Liver (tissue), 9 donors: ENCODE data around the gene NEB. TPM values are rescaled to one million over a fixed set of nuclear protein-coding genes. Genes with fewer than 3 reads are reported as not detected.

Source experiments
- DNase-seq: peaks from one replicate; pipeline ENCODE4 v3.0.0-alpha.2; 2017; ENCODE audit warnings: low spot score
- H3K27ac ChIP-seq, 2 donors: one replicate each; pipeline ENCODE4 v1.7.0; 2013; ENCODE audit warnings: inconsistent platforms in 2 of 2, low read length in 2 of 2, control low read depth in 1 of 2, low read depth in 1 of 2, mild to moderate bottlenecking in 1 of 2
- H3K27me3 ChIP-seq, 4 donors: one replicate each; pipeline versions ENCODE4 v1.6.1 to v1.7.0; 2013; ENCODE audit warnings: low read length in 3 of 4, inconsistent platforms in 1 of 4, mild to moderate bottlenecking in 1 of 4, moderate library complexity in 1 of 4; ENCODE audit not compliant: control insufficient read depth in 4 of 4, insufficient read depth in 4 of 4
- H3K36me3 ChIP-seq, 4 donors: one replicate each; pipeline versions ENCODE4 v1.6.1 to v1.7.0; 2013; ENCODE audit warnings: low read length in 3 of 4, mild to moderate bottlenecking in 3 of 4, low read depth in 1 of 4, moderate library complexity in 1 of 4; ENCODE audit not compliant: control insufficient read depth in 4 of 4, insufficient read depth in 3 of 4
- H3K4me1 ChIP-seq, 4 donors: one replicate each; pipeline versions ENCODE4 v1.6.1 to v1.7.0; 2013; ENCODE audit warnings: low read length in 3 of 4, mild to moderate bottlenecking in 3 of 4, moderate library complexity in 1 of 4; ENCODE audit not compliant: control insufficient read depth in 4 of 4, insufficient read depth in 4 of 4
- H3K4me3 ChIP-seq, 3 donors: one replicate each; pipeline versions ENCODE4 v1.6.1 to v1.7.0; 2013; ENCODE audit warnings: low read length in 3 of 3, control low read depth in 1 of 3, low read depth in 1 of 3, mild to moderate bottlenecking in 1 of 3
- H3K9ac ChIP-seq, 2 donors: one replicate each; pipeline ENCODE4 v1.7.0; 2013; ENCODE audit warnings: low read length in 2 of 2, mild to moderate bottlenecking in 2 of 2, moderate library complexity in 2 of 2, control low read depth in 1 of 2, low read depth in 1 of 2
- H3K9me3 ChIP-seq, 4 donors: one replicate each; pipeline versions ENCODE4 v1.6.1 to v1.7.0; 2013; ENCODE audit warnings: low read length in 3 of 4; ENCODE audit not compliant: control insufficient read depth in 4 of 4
- FOXA1 ChIP-seq: IDR thresholded peaks from 2 replicates; pipeline ENCODE4 v1.6.1; 2016; ENCODE audit warnings: antibody characterized with exemption
- FOXA2 ChIP-seq: IDR thresholded peaks from 2 replicates; pipeline ENCODE4 v1.6.1; 2016; ENCODE audit warnings: antibody characterized with exemption
- GABPA ChIP-seq, 2 donors: IDR thresholded peaks in 1 of 2; conservative IDR thresholded peaks in 1 of 2; 2 replicates each; pipeline ENCODE4 v1.6.1; 2016; ENCODE audit warnings: antibody characterized with exemption in 2 of 2, mild to moderate bottlenecking in 1 of 2, moderate library complexity in 1 of 2
- HNF4A ChIP-seq, 2 donors: conservative IDR thresholded peaks; 2 replicates each; pipeline ENCODE4 v1.6.1; 2016; ENCODE audit warnings: antibody characterized with exemption in 2 of 2, mild to moderate bottlenecking in 2 of 2
- HNF4G ChIP-seq: IDR thresholded peaks from 2 replicates; pipeline ENCODE4 v1.6.1; 2016; ENCODE audit warnings: antibody characterized with exemption
- JUND ChIP-seq, 2 donors: IDR thresholded peaks; 2 replicates each; pipeline ENCODE4 v1.6.1; 2016; ENCODE audit warnings: antibody characterized with exemption in 2 of 2
- NR2F2 ChIP-seq: IDR thresholded peaks from 2 replicates; pipeline ENCODE4 v1.6.1; 2016; ENCODE audit warnings: antibody characterized with exemption
- RAD21 ChIP-seq, 2 donors: IDR thresholded peaks; 2 replicates each; pipeline ENCODE4 v1.6.1; 2016; ENCODE audit warnings: antibody characterized with exemption in 2 of 2, mild to moderate bottlenecking in 2 of 2
- REST ChIP-seq: IDR thresholded peaks from 2 replicates; pipeline ENCODE4 v1.6.1; 2016; ENCODE audit warnings: antibody characterized with exemption, mild to moderate bottlenecking
- RXRA ChIP-seq, 2 donors: IDR thresholded peaks; 2 replicates each; pipeline ENCODE4 v1.6.1; 2017 to 2018; ENCODE audit warnings: antibody characterized with exemption in 2 of 2, mild to moderate bottlenecking in 1 of 2
- SP1 ChIP-seq: IDR thresholded peaks from 2 replicates; pipeline ENCODE4 v1.6.1; 2018; ENCODE audit warnings: antibody characterized with exemption, mild to moderate bottlenecking
- TAF1 ChIP-seq: conservative IDR thresholded peaks from 2 replicates; pipeline ENCODE4 v1.6.1; 2016; ENCODE audit warnings: antibody characterized with exemption, mild to moderate bottlenecking
- YY1 ChIP-seq: IDR thresholded peaks from 2 replicates; pipeline ENCODE4 v1.6.1; 2016; ENCODE audit warnings: antibody characterized with exemption, mild to moderate bottlenecking
- WGBS: extraction: QIAGEN DNeasy Blood & Tissue Kit; methylation state at CpG from one replicate; pipeline ENCODE4 v1.1.7; 2013; 5-methylcytosine and 5-hydroxymethylcytosine counted together
- polyA plus RNA-seq, 2 donors: library from polyadenylated mRNA; stranded (reverse) in 1 of 2; unstranded in 1 of 2; fragments of 200-250 nt in 1 of 2; fragments of >200 nt in 1 of 2; fragmentation: Nextera tagmentation in 1 of 2; extraction: Ambion mirVana in 1 of 2; gene quantifications; one replicate each; pipeline versions ENCODE4 v1.2.1 to v1.2.3, GENCODE V29; 2013 to 2015
- total RNA-seq, 2 donors: library from RNA; depleted of rRNA; stranded (reverse); fragments of >200 nt; gene quantifications; one replicate each; pipeline ENCODE4 v1.2.3, GENCODE V29; 2014
- TF ChIP-seq, protein P1 (sequence below): IDR thresholded peaks from 2 replicates; pipeline ENCODE4 v1.6.1; 2016; ENCODE audit warnings: antibody characterized with exemption
- TF ChIP-seq, protein P2 (sequence below): fragments of 150-350 bp; IDR thresholded peaks from 2 replicates; pipeline ENCODE4 v1.5.1; 2017; ENCODE audit warnings: improper control_type of control experiment, low read depth, low read length; ENCODE audit not compliant: missing input control
- donor health status: healthy.
- donor health status: healthy.
- donor health status: healthy.
- donor health status: healthy.
- donor health status: healthy.

The NEB gene
- total and polyA plus RNA-seq, 4 donors, result 0.28 to 6.4 (median 2.7) TPM

GRCh38 chr2:151459358-151459757, 274.9 kb downstream of the NEB start:
- no peak overlapping the region for H3K4me3 ChIP-seq
- no peaks in the 10 kb centered on the region for H3K9me3 ChIP-seq
- H3K36me3 ChIP-seq, result peaks cover 7 to 52% (median 38%) of the 10 kb centered on the region in 4 donors
- DNase-seq, result no peak
- H3K27ac ChIP-seq, result no peak overlapping the region
- TF ChIP-seq YY1 (no peak), SP1 (no peak), GABPA (IDR thresholded peaks at IDR 0.05 in 1 of 2, conservative IDR thresholded peaks at IDR 0.05 in 1 of 2) (no peak), TAF1 (no peak), RXRA (IDR thresholded peaks at IDR 0.05) (no peak), JUND (IDR thresholded peaks at IDR 0.05) (no peak), NR2F2 (no peak), FOXA1 (no peak), HNF4A (conservative IDR thresholded peaks at IDR 0.05) (no peak)
- TF ChIP-seq, protein P1, sequence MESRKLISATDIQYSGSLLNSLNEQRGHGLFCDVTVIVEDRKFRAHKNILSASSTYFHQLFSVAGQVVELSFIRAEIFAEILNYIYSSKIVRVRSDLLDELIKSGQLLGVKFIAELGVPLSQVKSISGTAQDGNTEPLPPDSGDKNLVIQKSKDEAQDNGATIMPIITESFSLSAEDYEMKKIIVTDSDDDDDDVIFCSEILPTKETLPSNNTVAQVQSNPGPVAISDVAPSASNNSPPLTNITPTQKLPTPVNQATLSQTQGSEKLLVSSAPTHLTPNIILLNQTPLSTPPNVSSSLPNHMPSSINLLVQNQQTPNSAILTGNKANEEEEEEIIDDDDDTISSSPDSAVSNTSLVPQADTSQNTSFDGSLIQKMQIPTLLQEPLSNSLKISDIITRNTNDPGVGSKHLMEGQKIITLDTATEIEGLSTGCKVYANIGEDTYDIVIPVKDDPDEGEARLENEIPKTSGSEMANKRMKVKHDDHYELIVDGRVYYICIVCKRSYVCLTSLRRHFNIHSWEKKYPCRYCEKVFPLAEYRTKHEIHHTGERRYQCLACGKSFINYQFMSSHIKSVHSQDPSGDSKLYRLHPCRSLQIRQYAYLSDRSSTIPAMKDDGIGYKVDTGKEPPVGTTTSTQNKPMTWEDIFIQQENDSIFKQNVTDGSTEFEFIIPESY, result no peak
- TF ChIP-seq, protein P2, sequence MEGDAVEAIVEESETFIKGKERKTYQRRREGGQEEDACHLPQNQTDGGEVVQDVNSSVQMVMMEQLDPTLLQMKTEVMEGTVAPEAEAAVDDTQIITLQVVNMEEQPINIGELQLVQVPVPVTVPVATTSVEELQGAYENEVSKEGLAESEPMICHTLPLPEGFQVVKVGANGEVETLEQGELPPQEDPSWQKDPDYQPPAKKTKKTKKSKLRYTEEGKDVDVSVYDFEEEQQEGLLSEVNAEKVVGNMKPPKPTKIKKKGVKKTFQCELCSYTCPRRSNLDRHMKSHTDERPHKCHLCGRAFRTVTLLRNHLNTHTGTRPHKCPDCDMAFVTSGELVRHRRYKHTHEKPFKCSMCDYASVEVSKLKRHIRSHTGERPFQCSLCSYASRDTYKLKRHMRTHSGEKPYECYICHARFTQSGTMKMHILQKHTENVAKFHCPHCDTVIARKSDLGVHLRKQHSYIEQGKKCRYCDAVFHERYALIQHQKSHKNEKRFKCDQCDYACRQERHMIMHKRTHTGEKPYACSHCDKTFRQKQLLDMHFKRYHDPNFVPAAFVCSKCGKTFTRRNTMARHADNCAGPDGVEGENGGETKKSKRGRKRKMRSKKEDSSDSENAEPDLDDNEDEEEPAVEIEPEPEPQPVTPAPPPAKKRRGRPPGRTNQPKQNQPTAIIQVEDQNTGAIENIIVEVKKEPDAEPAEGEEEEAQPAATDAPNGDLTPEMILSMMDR, result no peak
- H3K9ac ChIP-seq, result no peak overlapping the region
- H3K27me3 ChIP-seq, result no peaks in the 10 kb centered on the region
- 88% methylated on average over 1 of the region's 1 CpG for WGBS
- H3K4me1 ChIP-seq, result no peaks in the 10 kb centered on the region

GRCh38 chr2:151439127-151439526, 295.1 kb downstream of the NEB start:
- 88% methylated on average over 13 of the region's 13 CpGs for WGBS
- H3K9ac ChIP-seq, result no peak overlapping the region
- H3K4me1 ChIP-seq, result no peaks in the 10 kb centered on the region
- peaks cover 10 to 56% (median 40%) of the 10 kb centered on the region in 4 donors for H3K36me3 ChIP-seq
- TF ChIP-seq RAD21 (IDR thresholded peaks at IDR 0.05) (no peak), SP1 (no peak), GABPA (IDR thresholded peaks at IDR 0.05 in 1 of 2, conservative IDR thresholded peaks at IDR 0.05 in 1 of 2) (no peak), NR2F2 (no peak)
- TF ChIP-seq, protein P1, result no peak
- no peak overlapping the region for H3K4me3 ChIP-seq
- DNase-seq, result no peak
- no peak overlapping the region for H3K27ac ChIP-seq
- H3K27me3 ChIP-seq, result no peaks in the 10 kb centered on the region
- no peaks in the 10 kb centered on the region for H3K9me3 ChIP-seq

DNA sequence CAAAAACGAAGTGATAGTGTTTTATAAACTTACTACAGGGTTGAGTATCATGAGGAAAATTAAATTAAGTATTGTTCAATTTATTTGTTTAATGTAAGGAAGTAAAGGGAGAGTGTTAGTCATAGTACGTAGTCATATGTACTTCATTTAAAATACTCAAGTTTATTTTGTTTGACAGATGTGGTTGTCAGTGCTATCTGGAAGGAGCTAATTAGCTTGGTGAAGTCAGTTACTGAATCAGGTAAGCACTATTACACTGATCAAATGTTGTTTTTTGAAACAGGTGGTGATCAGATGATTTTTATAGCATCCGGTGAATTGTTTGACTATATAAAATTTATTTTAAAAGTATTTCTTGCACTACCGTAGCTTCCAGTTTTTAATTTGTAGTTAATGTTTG, 295.8 kb downstream of the NEB start:
- WGBS, result 87% methylated on average over 4 of the region's 4 CpGs
- Histone ChIP-seq H3K27me3 (no peaks in the 10 kb centered on the region), H3K27ac (no peak overlapping the region), H3K4me1 (no peaks in the 10 kb centered on the region), H3K36me3 (peaks cover 10 to 56% (median 40%) of the 10 kb centered on the region in 4 donors), H3K4me3 (no peak overlapping the region), H3K9me3 (no peaks in the 10 kb centered on the region), H3K9ac (no peak overlapping the region)
- no peak for TF ChIP-seq HNF4G
- no peak for TF ChIP-seq FOXA2
- no peak for TF ChIP-seq TAF1
- TF ChIP-seq RAD21 (IDR thresholded peaks at IDR 0.05), result no peak
- no peak for TF ChIP-seq REST
- no peak for TF ChIP-seq RXRA (IDR thresholded peaks at IDR 0.05)
- no peak for DNase-seq
